Measurements from ENCODE around the gene TRPV4. TPM values are rescaled to one million over a fixed set of nuclear protein-coding genes. Genes with fewer than 3 reads are reported as not detected.
A peak's percentile ranks its signal among the peaks of the same experiment; 100 is the strongest.

The TRPV4 gene
- total and polyA plus RNA-seq, 10 of the 15 experiments (the other 5 are each of a cell fraction or from before 2014, with no cell fraction given), result not detected

DNA sequence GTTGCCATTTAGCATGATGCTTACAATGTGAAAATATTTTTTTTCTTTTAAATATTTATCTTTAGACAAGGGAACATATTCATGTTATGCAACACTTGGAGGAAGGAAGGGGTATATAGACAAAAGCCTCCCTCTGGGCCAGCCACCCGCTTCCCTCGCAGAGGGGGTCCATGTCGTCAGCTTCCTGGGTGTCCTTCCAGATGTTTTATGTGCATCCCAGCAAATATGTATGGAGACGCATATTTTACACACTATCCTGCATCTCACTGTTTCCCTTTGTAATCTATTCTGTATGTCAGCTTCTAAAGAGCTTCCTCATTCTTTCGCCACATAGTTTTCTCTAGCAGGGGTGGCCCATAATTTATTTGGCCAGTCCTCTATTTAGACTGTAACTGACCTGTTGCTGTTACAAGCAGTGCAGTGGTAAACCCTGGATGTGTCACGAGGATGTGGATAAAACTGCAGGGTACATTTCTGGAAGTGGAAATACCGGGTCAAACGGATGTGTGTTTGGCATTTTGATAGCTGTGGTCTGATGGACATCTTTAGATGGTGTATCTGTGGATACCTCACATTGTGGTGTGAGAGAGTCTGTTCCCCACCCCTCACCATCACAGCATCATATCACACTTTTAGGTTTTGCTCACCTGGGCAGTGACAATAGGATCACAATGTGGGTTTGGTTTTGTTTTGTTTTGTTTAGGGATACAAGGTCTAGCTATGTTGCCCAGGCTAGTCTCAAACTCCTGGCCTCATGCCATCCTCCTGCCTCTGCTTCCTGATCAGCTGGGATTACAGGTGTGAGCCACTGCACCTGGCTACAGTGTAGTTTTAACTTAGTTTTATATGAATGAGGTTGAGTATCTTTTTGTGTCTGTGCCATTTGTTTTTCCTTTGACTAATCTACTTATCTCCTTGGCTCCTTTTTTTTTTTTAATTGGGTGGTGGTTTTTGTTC is 87.9 kb downstream of the TRPV4 start:
- in situ Hi-C loops (cut with MboI), result no loop called here
- ChIA-PET CTCF (interaction anchor here (1.4 kb wide), 1 partner anchor 148 kb away, joined by 4 read pairs; no protein-coding TSS in a partner anchor), POLR2A (no interaction called here), SMC1A (ENCODE audit: uncharacterized antibody, unreplicated experiment) (no interaction called here), RAD21 (ENCODE audit: unreplicated experiment) (no interaction called here)
- TF ChIP-seq SIX5 (IDR thresholded peaks at IDR 0.05; ENCODE audit: low read depth, low read length, severe bottlenecking) (no peak), MXI1 (IDR thresholded peaks at IDR 0.05; ENCODE audit: low read depth, low read length) (no peak), MYB (IDR thresholded peaks at IDR 0.05; ENCODE audit: borderline replicate concordance, low read depth, low read length) (no peak), NFIC (IDR thresholded peaks at IDR 0.05; ENCODE audit: low read depth, low read length) (no peak), TCF3 (IDR thresholded peaks at IDR 0.05; ENCODE audit: borderline replicate concordance, insufficient read depth, low read depth, low read length) (no peak), SMAD5 (IDR thresholded peaks at IDR 0.05; ENCODE audit: low read depth) (no peak), CEBPB (IDR thresholded peaks at IDR 0.05; ENCODE audit: borderline replicate concordance in 1 of 2, low read depth in 2 of 2, low read length in 2 of 2) (no peak), LARP7 (IDR thresholded peaks at IDR 0.05) (no peak), EGR1 (IDR thresholded peaks at IDR 0.05; ENCODE audit: borderline replicate concordance in 1 of 2, low read depth in 2 of 2, low read length in 2 of 2) (no peak), DPF2 (IDR thresholded peaks at IDR 0.05) (no peak), ZNF207 (IDR thresholded peaks at IDR 0.05; ENCODE audit: borderline replicate concordance) (no peak), ZSCAN29 (IDR thresholded peaks at IDR 0.05) (no peak), IKZF1 (conservative IDR thresholded peaks at IDR 0.05) (no peak), BRCA1 (IDR thresholded peaks at IDR 0.05; ENCODE audit: low read depth, low read length) (no peak), ESRRA (IDR thresholded peaks at IDR 0.05; ENCODE audit: low read length) (no peak), MYC (IDR thresholded peaks at IDR 0.05; ENCODE audit: insufficient read depth, insufficient read length, insufficient replicate concordance, low read length, severe bottlenecking) (no peak)
- TF ChIP-seq, protein P1, sequence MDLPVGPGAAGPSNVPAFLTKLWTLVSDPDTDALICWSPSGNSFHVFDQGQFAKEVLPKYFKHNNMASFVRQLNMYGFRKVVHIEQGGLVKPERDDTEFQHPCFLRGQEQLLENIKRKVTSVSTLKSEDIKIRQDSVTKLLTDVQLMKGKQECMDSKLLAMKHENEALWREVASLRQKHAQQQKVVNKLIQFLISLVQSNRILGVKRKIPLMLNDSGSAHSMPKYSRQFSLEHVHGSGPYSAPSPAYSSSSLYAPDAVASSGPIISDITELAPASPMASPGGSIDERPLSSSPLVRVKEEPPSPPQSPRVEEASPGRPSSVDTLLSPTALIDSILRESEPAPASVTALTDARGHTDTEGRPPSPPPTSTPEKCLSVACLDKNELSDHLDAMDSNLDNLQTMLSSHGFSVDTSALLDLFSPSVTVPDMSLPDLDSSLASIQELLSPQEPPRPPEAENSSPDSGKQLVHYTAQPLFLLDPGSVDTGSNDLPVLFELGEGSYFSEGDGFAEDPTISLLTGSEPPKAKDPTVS (IDR thresholded peaks at IDR 0.05; ENCODE audit: low read depth, low read length), result no peak
- Histone ChIP-seq H4K20me1 (ENCODE audit: control insufficient read depth, insufficient read depth) (no peaks in the 10 kb centered on the region), H3K4me3 (no peak overlapping the region), H3K27me3 (replicated peaks in 1 of 2; ENCODE audit: control insufficient read depth in 2 of 2, insufficient read depth in 2 of 2, low read length in 1 of 2) (no peaks in the 10 kb centered on the region; a peak in 2 of 4 replicates), H3K27ac (ENCODE audit: control insufficient read depth, insufficient read depth) (no peak overlapping the region), H3K79me2 (ENCODE audit: control insufficient read depth, insufficient read depth, low read length) (no peaks in the 10 kb centered on the region), H2AFZ (ENCODE audit: control insufficient read depth, low read depth, low read length) (no peak overlapping the region), H3K4me1 (ENCODE audit: control insufficient read depth, insufficient read depth, low read length) (no peaks in the 10 kb centered on the region), H3K4me2 (ENCODE audit: control insufficient read depth, insufficient read depth) (no peak overlapping the region), H3K9ac (ENCODE audit: control insufficient read depth, insufficient read depth, low read length) (no peak overlapping the region), H3K36me3 (ENCODE audit: control insufficient read depth in 2 of 2, insufficient read depth in 2 of 2, low read length in 1 of 2) (no peaks in the 10 kb centered on the region), H3K9me3 (replicated peaks; ENCODE audit: control insufficient read depth, insufficient read depth, low read length) (no peaks in the 10 kb centered on the region)
- intact Hi-C loops (cut with micrococcal nuclease; ENCODE audit: unreplicated experiment), result no loop called here
- 42% methylated on average over 8 of the region's 8 CpGs for WGBS (ENCODE audit: insufficient coverage, insufficient replicate concordance, low lambda C conversion rate, missing lambda C conversion rate)
- no TSS peak for BruUV-seq (replicated peaks)
- no peak for DNase-seq (ENCODE audit: low read depth, low spot score)
- ATAC-seq, result no peak
- peak; percentile 27 for FAIRE-seq

All from GM12878 (cell line).